Glutamatergic neuron (in vitro differentiated cells): Measurements from ENCODE around the gene PTGR3. TPM values are rescaled to one million over a fixed set of nuclear protein-coding genes. Genes with fewer than 3 reads are reported as not detected.

Experiments
- DNase-seq: peaks from one replicate; pipeline ENCODE4 v3.0.0; 2022
- H3K27ac Mint-ChIP-seq: one replicate; pipeline ENCODE4 v1.8.0; 2020; ENCODE audit warnings: mild to moderate bottlenecking, mixed read lengths, inconsistent platforms; ENCODE audit not compliant: unreplicated experiment
- H3K27me3 Mint-ChIP-seq: one replicate; pipeline ENCODE4 v1.8.0; 2020; ENCODE audit warnings: mild to moderate bottlenecking, moderate library complexity, mixed read lengths, inconsistent platforms; ENCODE audit not compliant: unreplicated experiment
- H3K36me3 Mint-ChIP-seq: one replicate; pipeline ENCODE4 v1.8.0; 2020; ENCODE audit warnings: mild to moderate bottlenecking, mixed read lengths, inconsistent platforms; ENCODE audit not compliant: unreplicated experiment
- H3K4me1 Mint-ChIP-seq: one replicate; pipeline ENCODE4 v1.8.0; 2020; ENCODE audit warnings: mild to moderate bottlenecking, low read depth, mixed read lengths, inconsistent platforms; ENCODE audit not compliant: unreplicated experiment
- H3K4me3 Mint-ChIP-seq: one replicate; pipeline ENCODE4 v1.8.0; 2020; ENCODE audit warnings: mild to moderate bottlenecking, mixed read lengths, inconsistent platforms; ENCODE audit not compliant: unreplicated experiment
- H3K9me3 Mint-ChIP-seq: one replicate; pipeline ENCODE4 v1.8.0; 2020; ENCODE audit warnings: mild to moderate bottlenecking, moderate library complexity, mixed read lengths, inconsistent platforms; ENCODE audit not compliant: unreplicated experiment
- total RNA-seq: library from RNA; stranded (reverse); fragmentation: NEBNext Ultra II Directional; extraction: Animal tissue kit (Norgen Biotek cat#: 25700); gene quantifications from one replicate; pipeline ENCODE4 v1.2.1, GENCODE V29; 2021; ENCODE audit not compliant: unreplicated experiment
- TF ChIP-seq, protein P1 (sequence below): fragments of 200-600 bp; sonication (generic); IDR thresholded peaks from one replicate; pipeline ENCODE4 v1.5.0; 2021; ENCODE audit not compliant: partially characterized antibody, unreplicated experiment

PTGR3 gene
- total RNA-seq, 1 donor from 2014 or later = 20.4 TPM

DNA sequence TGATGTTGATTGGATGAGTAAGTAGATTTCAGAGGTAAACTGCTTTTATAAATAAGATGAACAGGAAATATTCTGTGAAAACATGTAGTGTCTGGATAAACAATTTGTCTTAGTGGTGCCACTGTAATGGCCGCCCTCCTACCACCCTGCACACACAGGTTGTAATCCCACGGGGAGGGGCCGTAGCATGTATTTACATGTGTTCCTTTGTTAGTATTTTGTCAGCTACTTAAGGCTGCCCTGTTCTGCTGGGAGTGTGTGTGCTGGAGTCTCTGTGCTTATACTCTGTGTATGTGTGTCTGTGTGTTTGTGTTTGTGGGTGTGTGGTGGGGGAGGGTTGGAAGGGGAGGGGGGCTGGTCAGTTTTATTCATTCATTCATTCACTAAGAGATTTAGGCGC is 6.7 kb upstream of the PTGR3 start:
- H3K4me3 Mint-ChIP-seq = no peak overlapping the region
- H3K9me3 Mint-ChIP-seq = peaks cover 21% of the 10 kb centered on the region
- H3K4me1 Mint-ChIP-seq = peaks cover 27% of the 10 kb centered on the region
- H3K27ac Mint-ChIP-seq = no peak overlapping the region
- H3K36me3 Mint-ChIP-seq = no peaks in the 10 kb centered on the region
- no peak for DNase-seq
- TF ChIP-seq, protein P1, sequence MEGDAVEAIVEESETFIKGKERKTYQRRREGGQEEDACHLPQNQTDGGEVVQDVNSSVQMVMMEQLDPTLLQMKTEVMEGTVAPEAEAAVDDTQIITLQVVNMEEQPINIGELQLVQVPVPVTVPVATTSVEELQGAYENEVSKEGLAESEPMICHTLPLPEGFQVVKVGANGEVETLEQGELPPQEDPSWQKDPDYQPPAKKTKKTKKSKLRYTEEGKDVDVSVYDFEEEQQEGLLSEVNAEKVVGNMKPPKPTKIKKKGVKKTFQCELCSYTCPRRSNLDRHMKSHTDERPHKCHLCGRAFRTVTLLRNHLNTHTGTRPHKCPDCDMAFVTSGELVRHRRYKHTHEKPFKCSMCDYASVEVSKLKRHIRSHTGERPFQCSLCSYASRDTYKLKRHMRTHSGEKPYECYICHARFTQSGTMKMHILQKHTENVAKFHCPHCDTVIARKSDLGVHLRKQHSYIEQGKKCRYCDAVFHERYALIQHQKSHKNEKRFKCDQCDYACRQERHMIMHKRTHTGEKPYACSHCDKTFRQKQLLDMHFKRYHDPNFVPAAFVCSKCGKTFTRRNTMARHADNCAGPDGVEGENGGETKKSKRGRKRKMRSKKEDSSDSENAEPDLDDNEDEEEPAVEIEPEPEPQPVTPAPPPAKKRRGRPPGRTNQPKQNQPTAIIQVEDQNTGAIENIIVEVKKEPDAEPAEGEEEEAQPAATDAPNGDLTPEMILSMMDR = no peak
- peaks cover 10% of the 10 kb centered on the region for H3K27me3 Mint-ChIP-seq

DNA sequence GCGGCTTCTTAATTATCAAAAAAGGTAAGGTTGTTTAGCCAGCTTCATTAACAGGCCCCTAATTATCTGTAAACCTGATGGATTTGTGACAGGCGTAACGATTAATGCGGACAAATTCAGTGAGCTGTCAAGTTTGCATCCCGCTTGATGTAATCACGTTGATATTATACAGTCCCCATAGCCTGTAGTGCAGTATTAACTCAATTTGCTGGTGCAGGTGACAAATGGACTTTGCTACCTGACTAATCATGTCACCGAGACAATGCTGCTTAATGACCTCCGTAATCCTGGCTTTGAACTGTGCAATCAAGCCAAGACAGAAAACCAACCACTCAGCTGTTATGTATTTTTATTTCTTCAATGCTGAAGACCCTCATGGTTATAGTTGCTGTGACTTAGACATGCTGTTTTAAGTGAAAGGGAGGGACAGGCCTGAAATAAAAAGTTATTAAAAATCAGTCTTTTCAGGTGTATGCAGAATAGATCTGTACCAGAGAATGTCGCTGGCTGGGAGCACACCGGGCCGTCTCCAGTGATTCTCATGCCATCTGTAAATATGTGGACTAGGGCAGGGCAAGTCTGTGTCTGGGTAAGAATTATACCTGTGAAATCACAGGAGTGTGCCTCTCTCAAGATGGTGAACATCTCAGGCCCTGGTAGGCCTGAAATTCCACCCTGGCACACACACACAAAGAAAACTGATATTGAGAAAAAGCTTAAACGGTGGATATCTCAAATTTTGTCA is 6.0 kb upstream of the PTGR3 start:
- TF ChIP-seq, protein P1 = no peak
- Mint-ChIP-seq H3K4me1 (peaks cover 30% of the 10 kb centered on the region), H3K36me3 (no peaks in the 10 kb centered on the region), H3K27ac (no peak overlapping the region), H3K27me3 (peaks cover 14% of the 10 kb centered on the region), H3K9me3 (peaks cover 25% of the 10 kb centered on the region), H3K4me3 (no peak overlapping the region)
- DNase-seq = no peak

DNA sequence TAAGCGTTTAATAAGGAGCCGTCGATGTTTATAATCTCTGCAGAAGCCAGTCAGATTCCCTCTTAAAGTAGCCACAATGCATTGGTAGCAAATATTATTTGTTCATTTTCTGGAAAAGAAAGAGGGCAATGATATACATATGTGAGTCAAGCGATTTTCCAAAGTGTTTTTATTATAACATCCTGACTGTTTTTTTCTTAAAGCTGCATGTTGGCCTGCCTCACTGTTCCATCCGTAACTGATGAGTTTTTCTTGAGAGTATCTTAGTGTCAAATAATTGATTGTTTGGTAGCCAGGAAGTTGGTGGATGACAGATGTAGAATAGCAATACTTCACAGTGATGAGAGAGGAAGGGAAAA is 5.4 kb upstream of the PTGR3 start:
- peaks cover 29% of the 10 kb centered on the region for H3K9me3 Mint-ChIP-seq
- no peaks in the 10 kb centered on the region for H3K36me3 Mint-ChIP-seq
- H3K4me1 Mint-ChIP-seq = peaks cover 33% of the 10 kb centered on the region
- TF ChIP-seq, protein P1 = no peak
- DNase-seq = no peak
- no peak overlapping the region for H3K27ac Mint-ChIP-seq
- no peak overlapping the region for H3K4me3 Mint-ChIP-seq
- peaks cover 18% of the 10 kb centered on the region for H3K27me3 Mint-ChIP-seq

DNA sequence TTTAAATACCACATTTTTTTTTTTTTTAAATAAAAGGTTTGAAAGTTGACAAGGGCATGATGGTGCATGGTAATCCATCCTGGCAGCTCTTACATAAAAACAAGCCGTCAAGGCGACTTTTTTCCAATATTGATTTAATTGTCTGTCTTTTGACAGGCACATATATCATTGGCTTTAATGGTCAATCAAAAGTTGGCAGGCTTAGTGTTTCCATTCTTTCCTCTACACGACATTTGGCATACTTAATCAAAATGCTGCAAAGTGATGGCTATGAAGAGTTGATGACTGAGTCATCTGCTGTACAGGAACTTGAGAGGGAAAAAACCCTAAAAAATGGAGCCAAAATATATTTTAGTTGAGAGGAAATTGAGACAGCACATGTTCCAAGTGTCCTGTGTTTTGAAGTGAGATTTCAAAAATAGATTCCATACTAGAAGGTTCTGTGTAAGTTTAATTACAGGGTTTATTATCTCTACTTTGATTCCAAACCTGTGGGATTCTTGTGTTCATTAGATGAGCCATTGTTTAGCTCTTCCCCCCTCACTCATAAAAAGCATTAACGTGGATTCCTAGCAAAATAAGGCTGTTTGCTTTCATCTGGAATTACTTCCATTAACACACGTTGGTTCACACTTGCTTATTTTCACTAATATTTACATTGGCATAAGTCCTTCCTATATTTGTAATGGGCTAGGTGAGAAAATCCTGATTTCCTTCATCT is 4.8 kb upstream of the PTGR3 start:
- Mint-ChIP-seq H3K4me1 (peaks cover 30% of the 10 kb centered on the region), H3K36me3 (no peaks in the 10 kb centered on the region), H3K4me3 (no peak overlapping the region), H3K27me3 (peaks cover 18% of the 10 kb centered on the region), H3K9me3 (peaks cover 29% of the 10 kb centered on the region), H3K27ac (no peak overlapping the region)
- no peak for DNase-seq
- TF ChIP-seq, protein P1 = no peak

DNA sequence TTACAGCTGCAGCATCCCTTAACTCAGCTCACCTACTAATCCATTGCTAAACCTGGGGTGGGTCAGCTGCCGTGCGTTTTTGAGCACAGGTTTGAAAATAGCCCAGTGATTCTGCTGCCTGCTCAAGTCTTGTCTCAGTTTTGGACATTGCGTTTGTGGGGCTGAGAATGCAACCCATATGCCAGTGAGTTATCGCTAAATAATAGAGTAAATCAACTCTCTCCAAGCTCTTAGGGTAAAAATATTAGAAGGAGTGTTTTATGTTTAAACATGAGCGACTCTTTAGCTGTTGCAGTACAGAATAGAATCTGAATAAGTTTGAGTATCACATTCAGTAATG is 3.8 kb upstream of the PTGR3 start:
- TF ChIP-seq, protein P1 = no peak
- Mint-ChIP-seq H3K36me3 (no peaks in the 10 kb centered on the region), H3K27me3 (peaks cover 23% of the 10 kb centered on the region), H3K9me3 (peaks cover 30% of the 10 kb centered on the region), H3K27ac (peak overlapping the region; percentile 45), H3K4me1 (peaks cover 25% of the 10 kb centered on the region), H3K4me3 (peak overlapping the region; percentile 93)
- no peak for DNase-seq
